ENCODE measurements around the gene GDPGP1. TPM values are rescaled to one million over a fixed set of nuclear protein-coding genes. Genes with fewer than 3 reads are reported as not detected.

Gene GDPGP1
- polyA plus RNA-seq, 1 donor from 2014 or later, result 4.3 TPM

DNA sequence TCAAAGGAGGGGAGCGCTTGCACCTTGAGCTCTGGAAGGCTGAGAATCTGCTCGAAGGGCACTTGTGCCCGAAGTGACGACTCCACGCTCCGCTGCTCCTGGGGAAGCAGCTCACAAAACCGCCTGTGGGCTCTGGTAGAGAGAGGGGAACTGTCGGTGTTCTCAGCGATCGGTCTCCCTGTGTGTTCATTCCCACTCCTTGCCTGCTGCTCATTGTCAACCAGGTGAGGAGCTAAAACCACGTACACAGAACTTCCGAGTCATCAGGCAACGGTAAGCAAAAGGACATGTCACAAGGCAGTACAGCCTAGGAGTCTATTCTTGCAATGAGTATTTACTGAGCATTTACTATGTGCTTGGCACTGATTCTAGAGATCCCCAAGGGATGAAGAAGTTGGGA lies 1.8 kb upstream of the GDPGP1 start:
- Histone ChIP-seq H3K36me3 (ENCODE audit: insufficient read depth, low read length) (no peaks in the 10 kb centered on the region), H3F3A (ENCODE audit: insufficient read depth, low read length, poor library complexity, severe bottlenecking) (no peaks in the 10 kb centered on the region), H3K27ac (ENCODE audit: low read length) (no peak overlapping the region), H3K9me3 (ENCODE audit: low read length) (no peaks in the 10 kb centered on the region), H3K9me2 (ENCODE audit: insufficient read depth, low read length) (no peaks in the 10 kb centered on the region), H3K4me3 (ENCODE audit: low read length) (no peak overlapping the region), H4K20me1 (ENCODE audit: insufficient read depth) (no peaks in the 10 kb centered on the region), H2AFZ (ENCODE audit: low read depth, low read length) (no peak overlapping the region), H3K79me2 (replicated peaks; ENCODE audit: insufficient read depth, low read length) (no peaks in the 10 kb centered on the region), H3K9ac (ENCODE audit: low read length) (no peak overlapping the region), H3K27me3 (ENCODE audit: insufficient read depth, low read depth, low read length) (no peaks in the 10 kb centered on the region), H3K4me2 (ENCODE audit: low read length) (no peak overlapping the region)
- TF ChIP-seq EP300 (conservative IDR thresholded peaks at IDR 0.05; ENCODE audit: poor library complexity, severe bottlenecking) (no peak), EZH2 (IDR thresholded peaks at IDR 0.05; ENCODE audit: borderline replicate concordance, insufficient read depth, low read length, poor library complexity, severe bottlenecking) (no peak), RAD21 (conservative IDR thresholded peaks at IDR 0.05) (no peak), TAF1 (IDR thresholded peaks at IDR 0.05; ENCODE audit: low read depth) (no peak), REST (IDR thresholded peaks at IDR 0.05; ENCODE audit: borderline replicate concordance) (no peak), POLR2AphosphoS5 (IDR thresholded peaks at IDR 0.05) (no peak), MXI1 (conservative IDR thresholded peaks at IDR 0.05; ENCODE audit: poor library complexity, severe bottlenecking) (no peak), SMC3 (conservative IDR thresholded peaks at IDR 0.05; ENCODE audit: poor library complexity) (no peak)
- TF ChIP-seq, protein P1, sequence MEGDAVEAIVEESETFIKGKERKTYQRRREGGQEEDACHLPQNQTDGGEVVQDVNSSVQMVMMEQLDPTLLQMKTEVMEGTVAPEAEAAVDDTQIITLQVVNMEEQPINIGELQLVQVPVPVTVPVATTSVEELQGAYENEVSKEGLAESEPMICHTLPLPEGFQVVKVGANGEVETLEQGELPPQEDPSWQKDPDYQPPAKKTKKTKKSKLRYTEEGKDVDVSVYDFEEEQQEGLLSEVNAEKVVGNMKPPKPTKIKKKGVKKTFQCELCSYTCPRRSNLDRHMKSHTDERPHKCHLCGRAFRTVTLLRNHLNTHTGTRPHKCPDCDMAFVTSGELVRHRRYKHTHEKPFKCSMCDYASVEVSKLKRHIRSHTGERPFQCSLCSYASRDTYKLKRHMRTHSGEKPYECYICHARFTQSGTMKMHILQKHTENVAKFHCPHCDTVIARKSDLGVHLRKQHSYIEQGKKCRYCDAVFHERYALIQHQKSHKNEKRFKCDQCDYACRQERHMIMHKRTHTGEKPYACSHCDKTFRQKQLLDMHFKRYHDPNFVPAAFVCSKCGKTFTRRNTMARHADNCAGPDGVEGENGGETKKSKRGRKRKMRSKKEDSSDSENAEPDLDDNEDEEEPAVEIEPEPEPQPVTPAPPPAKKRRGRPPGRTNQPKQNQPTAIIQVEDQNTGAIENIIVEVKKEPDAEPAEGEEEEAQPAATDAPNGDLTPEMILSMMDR (IDR thresholded peaks at IDR 0.05; ENCODE audit: poor library complexity, severe bottlenecking), result no peak

DNA sequence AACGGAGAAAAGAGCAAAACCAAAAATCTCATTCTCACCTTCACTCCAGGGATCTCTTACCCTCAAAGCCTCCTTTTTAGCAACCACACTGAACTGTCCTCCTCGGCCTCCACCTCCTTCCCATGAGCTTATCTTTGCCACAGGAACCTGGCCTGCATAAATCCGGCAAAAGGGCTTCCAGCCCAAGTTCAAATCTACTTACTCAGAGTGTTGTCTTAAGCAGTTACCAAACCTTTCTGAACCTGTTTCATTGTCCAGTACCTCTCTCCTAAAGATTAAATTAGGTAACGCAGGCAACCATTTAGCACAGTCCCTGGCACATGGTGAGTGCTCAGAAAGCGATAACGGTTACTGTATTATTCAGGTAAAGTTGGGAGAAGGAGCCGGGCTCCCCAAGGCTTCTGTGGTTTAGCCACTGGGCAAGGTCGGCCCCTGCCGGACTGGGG lies 1.0 kb upstream of the GDPGP1 start:
- H3K9me2 ChIP-seq (ENCODE audit: insufficient read depth, low read length), result no peaks in the 10 kb centered on the region
- peak overlapping the region; percentile 90 for H3K4me3 ChIP-seq (ENCODE audit: low read length)
- TF ChIP-seq REST (IDR thresholded peaks at IDR 0.05; ENCODE audit: borderline replicate concordance) (no peak), TAF1 (IDR thresholded peaks at IDR 0.05; ENCODE audit: low read depth) (no peak), POLR2AphosphoS5 (IDR thresholded peaks at IDR 0.05) (no peak), RAD21 (conservative IDR thresholded peaks at IDR 0.05) (peak; percentile 38), SMC3 (conservative IDR thresholded peaks at IDR 0.05; ENCODE audit: poor library complexity) (peak; percentile 17)
- TF ChIP-seq, protein P1 (IDR thresholded peaks at IDR 0.05; ENCODE audit: poor library complexity, severe bottlenecking), result peak; percentile 53
- H2AFZ ChIP-seq (ENCODE audit: low read depth, low read length), result no peak overlapping the region
- H3K27ac ChIP-seq (ENCODE audit: low read length), result no peak overlapping the region
- no peaks in the 10 kb centered on the region for H4K20me1 ChIP-seq (ENCODE audit: insufficient read depth)
- H3K4me2 ChIP-seq (ENCODE audit: low read length), result peak overlapping the region; percentile 62
- no peaks in the 10 kb centered on the region for H3K27me3 ChIP-seq (ENCODE audit: insufficient read depth, low read depth, low read length)
- H3K9me3 ChIP-seq (ENCODE audit: low read length), result no peaks in the 10 kb centered on the region
- H3K36me3 ChIP-seq (ENCODE audit: insufficient read depth, low read length), result no peaks in the 10 kb centered on the region
- no peaks in the 10 kb centered on the region for H3F3A ChIP-seq (ENCODE audit: insufficient read depth, low read length, poor library complexity, severe bottlenecking)
- H3K9ac ChIP-seq (ENCODE audit: low read length), result peak overlapping the region; percentile 61
- no peaks in the 10 kb centered on the region for H3K79me2 ChIP-seq (replicated peaks; ENCODE audit: insufficient read depth, low read length)

Data from neural cell (in vitro differentiated cells).